Activated CD4-positive, CD25-positive, alpha-beta regulatory T cell (primary cell): ENCODE results near the gene CDK19.

Source experiments
- DNase-seq, 4 experiments: peaks; one replicate each; lab custom pipeline; 2025; lab: John Stamatoyannopoulos, UW

Gene CDK19

DNA sequence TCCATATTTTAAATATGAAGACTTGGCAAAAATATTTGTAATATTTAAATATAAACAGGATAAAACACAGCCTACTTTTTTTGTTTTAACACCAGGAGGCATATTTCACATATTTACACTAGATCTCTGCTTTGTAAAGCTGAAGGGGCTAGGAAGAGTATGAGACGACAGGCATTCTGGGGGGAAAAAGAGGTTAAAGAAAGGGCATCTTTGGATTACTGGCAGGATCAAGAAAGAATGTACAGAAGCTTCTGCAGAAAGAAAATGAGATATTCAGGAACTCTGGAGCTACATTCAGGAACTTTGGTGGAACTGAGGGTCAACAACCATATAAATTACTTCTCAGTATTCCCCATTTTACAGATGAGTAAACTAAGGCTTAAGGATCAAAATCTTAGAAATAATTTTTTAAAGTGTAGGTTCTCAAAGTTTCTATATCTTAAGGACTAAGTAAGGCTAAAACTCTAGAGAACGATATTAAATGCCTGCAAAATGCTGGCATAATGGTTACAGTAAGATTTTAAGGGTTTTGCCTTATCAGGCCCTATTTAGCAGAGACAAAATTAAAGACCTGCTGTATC, 156.5 kb downstream of the CDK19 start:
- DNase-seq, result no peak

DNA sequence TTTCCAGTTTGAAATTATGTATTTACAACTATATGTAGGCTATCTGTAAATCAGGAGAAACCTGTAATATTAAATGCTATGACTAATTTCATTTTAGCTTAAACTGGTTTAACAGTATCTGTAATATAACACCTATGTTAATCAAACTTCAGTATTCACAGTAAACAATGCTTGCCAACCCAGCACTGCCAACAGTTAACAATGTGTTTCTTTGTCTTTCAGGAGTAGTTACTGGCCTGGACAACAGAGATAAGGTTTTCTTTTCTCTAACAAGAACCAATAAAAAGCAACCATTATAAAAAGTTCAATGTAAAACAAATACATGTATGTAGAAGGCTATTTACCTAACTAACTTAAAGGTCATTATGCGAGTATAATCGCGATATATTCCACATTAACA, 158.8 kb downstream of the CDK19 start:
- no peak for DNase-seq

DNA sequence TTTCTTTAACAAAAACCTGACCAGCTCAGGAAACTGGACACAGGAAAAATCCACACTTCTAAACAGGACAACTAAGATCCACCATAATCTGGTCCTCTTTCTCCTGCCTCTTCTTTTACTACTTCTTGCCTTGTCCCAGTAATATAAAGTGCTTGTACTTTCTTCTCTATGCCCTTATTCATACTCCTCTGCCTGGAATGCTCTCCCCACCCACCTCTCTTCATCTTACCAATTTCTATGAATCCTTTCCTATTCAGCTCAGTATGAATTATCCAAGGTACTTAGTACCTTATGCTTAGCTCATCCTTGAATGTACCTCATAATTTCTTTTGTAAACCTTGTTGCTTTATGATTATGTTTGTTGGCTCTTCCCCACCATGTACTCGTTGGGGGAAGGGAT, 159.4 kb downstream of the CDK19 start:
- DNase-seq, result no peak

DNA sequence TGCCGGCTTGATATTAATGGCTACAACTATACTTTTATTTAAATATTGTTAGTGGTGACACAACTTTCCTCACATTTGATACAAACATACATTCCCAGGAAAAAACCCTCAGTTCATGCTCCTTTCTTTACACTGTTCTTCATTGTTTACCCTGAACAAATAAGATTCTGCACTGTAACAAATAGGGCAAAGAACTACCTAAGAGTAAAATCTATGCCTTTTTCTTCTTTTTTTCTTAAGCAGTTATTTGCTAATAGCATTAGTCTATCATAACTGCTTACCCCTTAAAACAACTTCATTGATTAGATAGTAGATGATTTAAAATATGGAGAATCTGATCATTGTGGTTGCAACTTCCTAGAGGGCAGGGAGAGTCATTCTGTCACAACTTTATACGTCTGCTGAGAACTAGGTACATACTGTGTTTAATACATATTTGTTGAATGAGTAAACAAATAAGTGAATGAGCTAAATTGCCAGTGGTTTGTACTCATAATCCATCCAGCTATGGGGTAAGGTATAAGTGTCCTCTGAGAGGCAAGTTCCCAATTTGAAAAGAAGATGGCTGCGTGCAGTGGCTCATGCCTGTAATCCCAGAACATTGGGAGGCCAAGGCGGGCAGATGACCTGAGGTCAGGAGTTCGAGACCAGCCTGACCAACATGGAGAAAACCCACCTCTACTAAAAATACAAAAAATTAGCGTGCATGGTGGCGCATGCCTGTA, 161.0 kb downstream of the CDK19 start:
- DNase-seq, result no peak

DNA sequence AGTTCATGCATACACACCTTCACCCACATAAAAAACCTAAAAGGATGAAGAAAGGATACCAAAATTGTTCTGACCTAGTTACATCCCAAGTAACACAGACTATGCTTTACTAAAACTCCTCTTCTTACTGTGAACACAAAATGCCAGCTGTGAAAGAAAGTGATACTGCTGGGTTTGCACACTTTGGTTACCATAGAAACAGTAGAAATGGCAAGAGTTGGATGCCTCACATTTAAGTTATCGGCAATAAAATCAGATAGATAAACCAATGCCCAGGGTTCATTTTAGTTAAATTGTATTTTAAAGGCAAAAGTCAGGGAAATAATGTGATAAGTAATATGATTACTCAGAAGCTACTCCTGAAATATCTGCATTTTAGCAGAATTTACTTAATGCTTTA, 161.9 kb downstream of the CDK19 start:
- DNase-seq, result no peak

DNA sequence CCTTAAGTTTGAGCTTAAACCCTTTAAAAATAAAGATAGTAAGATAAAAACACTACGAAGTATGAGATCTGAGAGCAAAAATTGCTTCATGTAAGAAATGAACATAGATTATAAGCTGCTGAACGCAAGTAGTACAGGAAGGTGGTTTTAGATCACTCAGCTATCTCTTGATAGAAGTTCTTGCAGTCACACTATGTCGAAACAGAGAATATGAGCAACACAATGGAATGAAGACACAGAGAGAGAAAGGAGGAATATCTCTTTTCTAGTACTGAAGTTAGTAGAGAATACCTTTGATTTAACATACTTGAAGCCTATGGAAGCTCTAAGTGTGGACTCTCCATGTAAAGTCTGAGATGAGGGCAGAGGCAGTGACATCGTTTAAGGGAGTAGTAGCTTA, 162.7 kb downstream of the CDK19 start:
- DNase-seq, result no peak

DNA sequence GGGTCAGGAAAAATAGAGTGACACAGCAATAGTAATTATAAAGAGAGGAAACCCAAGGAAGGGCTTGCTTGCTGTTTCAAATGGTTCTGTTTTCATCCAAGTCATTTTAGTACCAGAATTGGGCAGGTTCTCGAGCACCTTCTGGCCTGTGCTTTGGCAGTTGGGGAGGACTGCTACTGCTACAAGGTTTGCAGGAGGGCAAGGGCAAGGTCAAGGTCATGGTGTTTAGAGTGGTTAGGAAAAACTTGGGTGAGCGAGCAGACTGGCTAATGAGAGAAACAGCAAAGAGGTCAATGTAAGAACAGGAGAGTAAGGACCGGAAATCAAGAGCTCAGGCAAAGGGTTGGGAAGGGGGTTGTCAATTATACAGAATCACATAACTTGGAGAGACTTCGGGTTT, 164.5 kb downstream of the CDK19 start:
- DNase-seq, result no peak

DNA sequence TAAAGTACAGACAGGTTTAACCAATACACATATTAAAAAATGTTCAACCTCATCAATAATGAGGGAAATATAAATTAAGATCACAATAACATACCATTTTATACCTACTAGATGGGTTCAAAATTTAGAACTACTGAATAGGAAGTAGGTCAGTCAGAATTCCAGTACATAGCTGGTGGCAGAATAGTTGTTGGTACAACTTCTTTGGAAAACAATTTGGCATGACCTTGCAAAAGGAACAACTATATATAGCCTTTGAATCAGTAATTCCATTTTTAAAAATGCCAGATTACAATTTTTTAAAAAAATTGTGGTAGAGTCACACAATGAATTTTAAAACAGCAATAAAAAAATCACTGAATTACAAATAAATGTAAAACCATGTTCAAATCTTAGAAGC, 165.6 kb downstream of the CDK19 start:
- DNase-seq, result no peak

DNA sequence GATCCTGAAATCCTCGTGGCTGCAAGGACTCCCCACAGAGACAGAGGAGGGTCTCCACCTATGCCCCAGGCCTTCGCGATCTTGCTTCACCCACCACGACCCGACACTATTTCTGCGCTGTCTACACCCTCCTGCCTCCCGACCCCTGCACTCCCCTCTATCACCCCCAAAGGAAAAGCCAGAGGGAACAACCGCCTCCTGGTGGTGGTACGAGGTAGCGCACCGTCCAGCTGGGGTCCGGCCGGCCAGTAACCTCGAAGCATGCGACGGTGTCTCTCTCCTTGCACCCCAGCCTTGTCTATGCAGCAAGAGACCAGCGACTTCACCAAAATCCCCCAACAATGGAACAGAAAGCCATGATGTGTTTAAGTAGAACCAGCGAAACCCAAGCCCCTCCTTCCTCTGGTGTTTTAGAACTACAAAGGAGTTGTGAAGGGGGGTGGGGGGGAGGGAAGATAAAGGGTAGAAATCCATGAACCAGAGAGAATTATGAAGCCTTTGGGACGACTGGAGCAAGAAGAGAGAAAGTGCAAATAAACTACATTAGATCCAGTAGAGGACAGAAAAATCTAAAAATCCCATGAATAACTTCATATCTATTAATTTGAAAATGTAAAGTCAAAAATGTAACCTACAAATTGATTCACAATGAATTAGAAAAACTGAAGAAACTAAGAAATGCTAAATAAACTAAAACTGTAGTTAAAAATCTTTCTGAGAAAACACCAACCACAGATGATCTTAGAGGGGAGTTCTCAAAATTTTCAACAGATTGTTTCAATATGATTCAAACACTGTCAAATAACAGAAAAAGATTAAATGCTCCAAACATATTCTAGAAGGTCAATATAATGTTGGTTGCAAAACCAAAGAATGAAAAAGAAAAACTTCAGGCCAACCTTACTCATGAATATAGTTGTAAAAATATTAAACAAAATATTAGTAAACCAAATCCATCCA, 168.0 kb downstream of the CDK19 start:
- no peak for DNase-seq

DNA sequence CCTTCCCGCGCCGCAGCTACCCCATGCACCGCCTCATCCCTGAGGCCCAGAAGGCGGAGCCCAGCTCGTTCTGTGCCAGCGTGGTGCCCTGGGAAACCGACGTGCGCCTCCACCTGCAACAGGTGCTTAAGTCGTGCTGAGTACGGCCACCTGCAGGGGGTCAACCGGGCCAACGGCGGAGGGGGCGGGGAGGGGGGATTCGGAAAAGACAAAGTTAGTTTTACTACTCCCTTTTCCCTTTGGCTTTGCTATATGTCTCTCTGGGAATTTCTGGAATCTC, 168.9 kb downstream of the CDK19 start:
- no peak for DNase-seq

DNA sequence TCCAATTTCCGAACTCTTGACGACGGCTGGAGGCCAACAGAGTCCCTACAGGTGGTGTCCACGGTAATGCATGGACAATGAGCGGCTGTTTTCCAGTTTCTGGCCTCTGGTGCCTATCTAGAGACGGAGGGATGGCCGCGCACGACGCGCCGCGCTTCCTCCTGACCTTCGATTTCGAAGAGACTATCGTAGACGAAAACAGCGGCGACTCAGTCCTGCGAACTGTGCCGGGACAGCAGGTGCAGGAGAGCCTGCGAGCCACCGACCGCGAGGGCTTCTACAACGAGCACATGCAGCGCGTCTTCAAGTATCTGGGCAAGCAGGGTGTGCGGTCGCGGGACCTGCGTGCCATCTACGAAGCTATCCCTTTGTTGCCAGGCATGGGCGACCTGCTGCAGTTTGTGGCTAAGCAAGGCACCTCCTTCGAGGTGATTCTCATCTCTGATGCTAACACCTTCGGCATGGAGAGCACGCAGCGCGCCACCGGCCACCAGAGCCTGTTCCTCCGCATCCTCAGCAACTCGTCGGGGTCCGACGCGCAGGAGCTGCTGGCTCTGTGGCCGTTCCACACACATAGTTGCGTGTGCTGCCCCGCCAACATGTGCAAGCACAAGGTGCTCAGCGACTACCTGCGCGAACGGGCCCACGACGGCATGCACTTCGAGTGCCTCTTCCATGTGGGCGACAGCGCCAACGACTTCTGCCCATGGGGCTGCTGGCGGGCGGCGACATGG, 169.4 kb downstream of the CDK19 start:
- DNase-seq, result no peak

DNA sequence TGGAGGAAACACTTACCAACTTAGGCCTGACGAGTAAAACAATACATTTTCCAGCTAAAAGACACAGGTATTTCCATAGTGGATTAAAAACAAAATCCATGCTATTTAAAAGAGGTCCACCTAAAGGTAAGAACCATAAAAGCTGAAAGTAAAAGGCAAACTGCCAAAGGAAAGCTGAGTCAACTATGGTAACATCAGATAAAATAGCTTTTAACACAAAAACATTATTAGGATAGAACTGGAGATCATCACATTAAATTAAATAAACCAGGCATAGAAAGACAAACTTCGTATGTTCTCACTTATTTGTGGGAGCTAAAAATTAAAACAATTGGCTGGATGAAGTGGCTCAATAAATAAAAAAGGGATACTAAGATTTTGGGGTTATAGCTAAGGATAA, 172.1 kb downstream of the CDK19 start:
- DNase-seq, result no peak

DNA sequence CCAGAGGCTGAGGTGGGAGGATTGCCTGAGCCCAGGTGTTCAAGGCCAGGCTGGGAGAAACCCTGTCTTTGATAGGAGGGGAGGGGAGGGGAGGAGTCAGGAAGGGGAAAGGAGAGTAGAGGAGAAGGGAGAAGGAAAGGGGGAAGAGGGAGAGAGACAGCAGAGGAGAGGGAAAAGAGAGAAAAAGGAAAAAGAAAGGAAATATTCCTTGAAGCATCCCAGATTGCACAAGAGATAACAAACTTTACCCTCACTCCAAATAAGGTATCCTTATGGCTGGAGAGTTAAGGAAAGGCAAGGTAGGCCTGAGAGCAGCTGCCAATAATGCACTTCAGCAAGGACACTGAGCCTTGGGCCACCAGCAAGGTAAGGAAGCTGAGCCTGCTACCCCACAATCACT, 172.6 kb downstream of the CDK19 start:
- no peak for DNase-seq

DNA sequence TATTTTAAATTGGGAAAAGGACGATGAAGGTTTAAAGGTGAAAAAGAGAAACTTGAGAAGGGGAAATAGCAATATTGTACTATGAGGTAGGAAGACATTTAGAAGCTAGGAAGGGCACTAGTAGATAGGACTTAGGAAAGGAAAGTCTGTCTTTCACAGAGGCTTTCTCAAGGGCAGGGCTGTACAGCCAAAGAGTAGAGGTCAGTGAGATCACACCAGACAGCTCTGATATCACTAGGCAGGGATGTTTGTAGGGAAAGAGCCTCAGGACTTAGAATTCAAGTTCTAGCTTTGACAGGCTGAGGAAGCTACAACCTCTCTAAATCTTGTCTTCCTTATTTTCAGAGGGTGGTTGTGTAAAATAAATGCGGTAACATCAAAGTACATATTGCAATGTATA, 178.5 kb downstream of the CDK19 start:
- DNase-seq, result no peak

DNA sequence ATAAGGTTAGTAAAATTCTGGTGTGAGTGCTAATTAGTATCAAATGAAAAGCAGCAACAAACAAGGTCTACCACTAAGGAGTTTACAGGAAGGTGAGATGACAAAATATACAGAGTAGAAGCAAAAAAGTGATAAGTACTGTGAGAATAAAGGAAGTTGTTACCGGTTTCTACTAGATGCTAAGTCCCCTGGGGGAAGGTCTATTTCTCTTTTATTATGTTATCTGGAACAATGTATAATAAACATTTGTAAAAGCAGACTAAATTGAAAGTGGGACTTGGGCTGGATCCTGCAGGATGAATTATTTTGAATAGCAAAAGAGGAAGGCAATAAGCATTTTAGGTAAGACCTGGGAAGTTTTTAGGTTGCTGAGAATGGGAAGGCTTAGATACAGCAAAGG, 180.2 kb downstream of the CDK19 start:
- no peak for DNase-seq

DNA sequence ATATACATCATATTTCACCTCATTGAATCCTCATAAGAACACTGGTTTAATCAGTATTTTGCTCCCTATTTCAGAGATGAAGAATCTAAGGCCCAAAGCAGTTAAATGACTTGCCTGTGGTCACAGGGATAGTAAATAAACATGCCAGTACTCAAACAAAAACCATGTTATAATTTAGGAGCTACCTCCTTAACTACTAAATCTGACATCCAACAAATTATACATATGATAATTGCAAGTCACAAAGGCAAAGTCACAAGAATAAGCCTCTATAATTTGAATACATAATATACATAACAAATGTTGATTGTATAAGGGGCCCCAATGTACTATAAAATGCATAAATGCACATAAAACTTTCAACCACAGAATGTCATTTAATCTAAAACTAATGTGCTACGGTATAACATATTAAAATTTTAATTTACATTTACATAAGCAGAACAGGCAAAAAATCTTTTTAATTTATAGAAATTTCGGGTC, 181.5 kb downstream of the CDK19 start:
- DNase-seq, result no peak

DNA sequence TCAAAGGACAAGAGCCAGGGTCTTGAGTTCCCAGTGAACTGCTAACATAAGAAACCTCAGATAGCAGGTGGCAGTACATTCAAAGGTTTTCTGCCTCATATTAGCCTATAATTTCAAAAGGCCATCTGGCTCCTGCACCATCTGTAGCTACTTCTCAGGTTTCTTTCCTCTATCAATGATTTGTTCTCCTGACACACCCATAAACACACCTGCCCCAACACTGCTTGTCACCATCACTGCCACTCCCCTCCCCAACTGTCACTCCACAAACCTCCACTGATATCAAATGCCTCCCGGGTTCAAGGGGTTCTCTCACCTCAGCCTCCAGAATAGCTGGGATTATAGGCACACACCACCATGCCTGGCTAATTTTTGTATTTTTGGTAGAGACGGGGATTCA, 186.1 kb downstream of the CDK19 start:
- no peak for DNase-seq

DNA sequence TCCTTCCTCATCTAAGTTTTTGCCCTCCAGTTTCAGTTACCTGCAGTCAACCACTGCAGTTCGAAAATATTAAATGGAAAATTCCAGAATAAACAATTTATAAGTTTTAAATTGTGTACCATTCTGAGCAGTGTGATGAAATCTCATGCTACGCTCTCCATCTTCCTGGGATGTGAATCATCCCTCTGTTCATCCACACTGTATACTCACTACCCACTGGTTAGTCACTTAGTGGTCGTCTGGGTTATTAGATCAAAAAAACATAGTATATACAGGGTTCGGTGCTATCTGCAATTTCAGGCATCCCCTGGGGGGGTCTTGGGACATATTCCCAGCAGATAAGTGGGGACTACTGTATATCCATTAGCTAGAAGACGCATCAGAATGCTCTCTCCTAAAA, 186.9 kb downstream of the CDK19 start:
- no peak for DNase-seq

DNA sequence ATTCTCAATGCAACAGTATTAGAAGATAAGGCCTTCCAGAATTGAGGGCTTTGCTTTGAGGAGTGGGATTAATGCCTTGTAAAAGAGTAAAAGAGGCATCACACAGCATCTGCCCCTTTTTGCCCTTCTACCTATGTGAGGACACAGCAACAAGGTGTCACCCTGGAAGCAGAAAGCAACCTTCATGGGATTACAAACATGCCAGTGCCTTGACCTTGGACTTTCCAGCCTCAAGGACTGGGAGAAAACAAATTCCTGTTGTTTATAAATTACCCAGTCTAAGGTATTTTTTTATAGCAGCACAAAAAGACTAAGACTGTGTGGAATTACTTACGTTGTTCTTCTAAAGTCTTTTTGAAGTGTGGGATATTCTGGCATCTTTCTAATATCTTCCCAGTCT, 188.8 kb downstream of the CDK19 start:
- no peak for DNase-seq

DNA sequence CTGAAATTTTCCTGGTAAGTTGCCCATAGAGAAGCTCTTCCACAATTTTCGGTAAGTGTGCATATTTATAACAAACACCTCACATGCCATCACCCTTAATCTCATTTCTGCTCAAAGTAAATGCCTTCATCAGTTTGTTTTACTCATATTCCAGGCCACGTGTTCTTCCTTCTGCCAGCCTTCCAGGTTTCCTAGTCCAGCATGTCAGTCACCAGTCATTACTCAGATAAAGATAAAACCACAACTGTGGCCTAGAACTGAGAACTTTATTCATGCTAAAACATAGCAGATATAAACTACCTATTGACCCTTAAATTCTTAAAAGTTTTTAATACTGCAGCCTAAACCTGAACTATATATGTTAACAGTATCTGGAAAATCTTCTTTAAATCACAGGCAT, 189.4 kb downstream of the CDK19 start:
- DNase-seq, result no peak

DNA sequence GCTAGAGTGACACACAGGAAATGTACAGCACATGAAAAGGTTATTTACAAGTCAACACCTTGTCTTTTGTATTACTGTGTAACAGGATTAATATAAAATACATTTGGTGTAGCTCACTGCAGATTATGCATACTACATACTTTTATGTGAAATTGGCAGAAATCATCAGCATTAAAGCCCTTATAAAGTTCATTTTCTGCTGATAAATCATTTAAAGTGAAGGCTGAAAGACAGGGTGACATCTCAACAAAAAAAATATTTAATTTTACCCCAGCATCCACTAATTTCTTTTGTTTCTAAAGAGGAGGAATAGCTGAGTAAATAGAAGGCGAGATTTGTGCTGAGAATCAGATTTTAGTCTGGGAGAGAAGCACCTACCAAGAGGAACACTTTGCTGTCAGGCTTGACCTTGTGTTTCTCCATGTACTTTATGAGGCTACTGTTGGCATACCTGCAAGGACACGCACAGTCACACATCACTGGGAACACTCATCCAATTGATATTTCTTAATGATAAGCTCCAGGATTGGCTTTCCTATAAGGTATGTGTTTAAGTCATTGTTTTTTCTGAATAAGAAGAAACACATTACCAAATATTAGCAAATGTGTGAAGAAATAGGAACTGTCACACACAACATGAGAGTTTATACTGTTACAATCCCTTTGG, 192.2 kb downstream of the CDK19 start:
- no peak for DNase-seq

DNA sequence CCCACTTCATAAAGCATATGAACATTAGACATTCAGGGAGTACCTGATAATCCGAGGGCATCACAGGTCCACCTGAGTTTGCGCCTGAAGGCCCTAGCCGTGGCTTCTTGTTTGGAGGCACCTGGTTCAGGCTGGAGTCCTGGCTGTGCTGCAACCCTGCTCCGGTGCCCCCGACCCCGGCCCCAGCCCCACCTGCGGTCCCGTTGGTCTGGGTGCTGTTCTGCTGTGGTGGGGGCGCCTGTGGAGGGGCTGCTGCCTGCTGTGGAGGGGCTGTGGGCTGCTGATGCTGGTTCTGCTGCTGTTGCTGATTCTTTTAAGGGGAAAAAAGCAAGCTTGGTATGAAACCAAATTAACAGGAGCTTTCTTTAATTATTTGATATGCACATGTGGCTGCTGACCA, 194.2 kb downstream of the CDK19 start:
- no peak for DNase-seq
